HUES64 (cell line): ENCODE results near the gene RRAD.

Source experiments
- H3K27ac ChIP-seq: 2 replicates; pipeline ENCODE4 v1.7.0; 2013; ENCODE audit warnings: low read depth, low read length, inconsistent platforms
- H3K27me3 ChIP-seq: 2 replicates; pipeline ENCODE4 v1.6.1; 2013; ENCODE audit warnings: mild to moderate bottlenecking, low read length; ENCODE audit not compliant: insufficient read depth
- H3K36me3 ChIP-seq: 2 replicates; pipeline ENCODE4 v1.6.1; 2013; ENCODE audit warnings: mild to moderate bottlenecking, low read length; ENCODE audit not compliant: insufficient read depth
- H3K4me1 ChIP-seq: 2 replicates; pipeline ENCODE4 v1.6.1; 2013; ENCODE audit warnings: mild to moderate bottlenecking, low read length, moderate library complexity; ENCODE audit not compliant: insufficient read depth
- H3K4me3 ChIP-seq: 2 replicates; pipeline ENCODE4 v1.5.1; 2013; ENCODE audit warnings: mild to moderate bottlenecking, low read length, moderate library complexity
- H3K9ac ChIP-seq: 2 replicates; pipeline ENCODE4 v1.6.1; 2013; ENCODE audit warnings: mild to moderate bottlenecking, low read depth, low read length
- H3K9me3 ChIP-seq: 2 replicates; pipeline ENCODE4 v1.6.1; 2013; ENCODE audit warnings: low read depth, low read length; ENCODE audit not compliant: insufficient read depth
- WGBS: fragments of 150-250, 120-280 bp; methylation state at CpG from one replicate; pipeline ENCODE4 v1.1.7; 2013; ENCODE audit warnings: missing lambda C conversion rate; 5-methylcytosine and 5-hydroxymethylcytosine counted together

The RRAD gene

DNA sequence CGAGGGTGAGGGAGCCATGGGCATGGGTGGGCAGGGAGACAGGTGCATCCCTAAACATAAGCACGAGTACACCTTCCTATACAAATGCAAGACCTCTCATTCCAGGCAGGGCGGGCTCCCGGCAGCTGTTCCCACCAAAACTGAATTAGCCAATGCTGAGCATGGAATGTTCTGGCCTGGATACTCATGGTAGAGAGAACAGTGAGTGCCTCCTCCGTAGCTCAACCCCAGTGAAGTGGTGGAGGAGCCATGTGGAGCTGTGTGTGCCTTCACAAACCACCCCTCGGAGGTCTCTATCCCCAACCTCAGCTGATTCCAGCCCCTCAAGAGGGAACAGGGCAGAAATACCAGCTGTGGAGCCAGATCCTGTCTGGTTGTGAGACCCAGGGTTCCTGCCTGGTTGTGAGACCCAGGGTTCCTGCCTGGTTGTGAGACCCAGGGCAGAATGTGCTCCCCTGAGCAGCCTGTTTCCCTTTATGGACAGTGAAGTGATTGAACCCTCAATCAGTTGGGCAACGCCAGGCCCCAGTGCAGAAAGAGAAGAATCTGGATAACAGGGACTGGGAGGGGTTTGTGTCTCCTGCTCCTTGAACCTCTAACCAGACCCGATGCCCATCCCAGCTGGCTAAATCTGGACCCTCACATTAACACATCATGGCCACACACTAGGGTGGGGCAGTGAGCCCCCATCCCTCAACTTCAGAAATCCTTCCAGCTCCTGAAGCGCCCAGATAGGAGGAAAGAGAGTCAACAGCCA is 4.2 kb downstream of the RRAD start:
- no peaks in the 10 kb centered on the region for H3K36me3 ChIP-seq
- no peaks in the 10 kb centered on the region for H3K4me1 ChIP-seq
- H3K9ac ChIP-seq = no peak overlapping the region
- H3K9me3 ChIP-seq = no peaks in the 10 kb centered on the region
- H3K27ac ChIP-seq = no peak overlapping the region
- 93% methylated on average over 8 of the region's 9 CpGs for WGBS
- H3K4me3 ChIP-seq = no peak overlapping the region
- peaks cover 42% of the 10 kb centered on the region for H3K27me3 ChIP-seq

DNA sequence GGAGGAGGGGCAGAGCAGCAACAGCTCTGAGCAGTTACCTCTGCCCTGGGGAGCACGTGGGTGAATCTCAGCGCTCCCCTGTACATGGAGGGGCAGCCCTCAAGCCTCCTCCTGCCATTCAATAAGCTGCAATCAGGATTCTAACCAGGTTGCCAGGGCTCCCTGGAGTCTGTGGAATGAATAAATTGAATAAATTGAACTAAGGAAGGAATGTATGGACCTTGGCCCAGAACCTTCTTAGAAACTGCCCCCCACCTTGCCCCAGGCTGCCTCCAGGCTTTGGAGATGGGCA is 5.1 kb downstream of the RRAD start:
- 61% methylated on average over 2 of the region's 2 CpGs for WGBS
- Histone ChIP-seq H3K4me1 (no peaks in the 10 kb centered on the region), H3K27me3 (peaks cover 33% of the 10 kb centered on the region), H3K4me3 (no peak overlapping the region), H3K36me3 (no peaks in the 10 kb centered on the region), H3K9me3 (no peaks in the 10 kb centered on the region), H3K9ac (no peak overlapping the region), H3K27ac (no peak overlapping the region)

DNA sequence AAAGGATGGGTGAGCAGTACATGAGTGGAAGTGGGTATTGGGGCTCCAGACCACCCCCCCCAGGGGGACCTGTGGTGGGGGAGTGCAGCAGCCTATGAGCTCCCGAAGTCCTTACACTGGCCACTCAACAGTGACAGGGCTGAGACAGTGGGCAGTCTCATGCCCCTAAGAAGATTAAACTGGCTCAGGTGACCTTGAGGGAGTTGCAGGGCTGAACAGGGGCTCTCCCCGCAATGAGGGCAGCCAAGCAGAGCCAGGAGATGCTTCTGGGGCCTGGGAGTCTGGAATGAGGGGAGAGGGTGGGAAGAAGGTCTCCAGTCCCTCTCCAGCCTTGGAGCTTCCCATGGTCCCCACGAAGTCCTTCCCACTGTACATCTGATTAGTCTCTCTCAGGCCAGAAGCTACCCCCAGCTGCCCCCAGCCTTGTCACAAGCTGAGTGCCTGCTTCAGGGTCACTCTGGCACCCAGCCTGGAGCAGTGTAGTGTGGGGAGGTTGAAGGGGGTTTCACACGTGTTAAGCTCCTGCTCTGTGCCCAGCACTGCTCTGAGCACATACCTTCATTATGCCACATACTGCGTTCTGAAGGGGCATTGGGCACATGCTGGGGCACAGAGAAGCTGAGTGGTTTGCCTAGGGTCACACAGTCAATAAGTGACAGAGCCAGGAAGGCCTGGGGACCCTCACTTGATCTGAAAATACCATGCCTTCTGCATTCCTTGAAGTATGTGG is 5.6 kb downstream of the RRAD start:
- no peak overlapping the region for H3K4me3 ChIP-seq
- WGBS = 76% methylated on average over 5 of the region's 5 CpGs
- H3K9me3 ChIP-seq = no peaks in the 10 kb centered on the region
- H3K27me3 ChIP-seq = peaks cover 28% of the 10 kb centered on the region
- H3K27ac ChIP-seq = no peak overlapping the region
- H3K36me3 ChIP-seq = no peaks in the 10 kb centered on the region
- no peaks in the 10 kb centered on the region for H3K4me1 ChIP-seq
- H3K9ac ChIP-seq = no peak overlapping the region

DNA sequence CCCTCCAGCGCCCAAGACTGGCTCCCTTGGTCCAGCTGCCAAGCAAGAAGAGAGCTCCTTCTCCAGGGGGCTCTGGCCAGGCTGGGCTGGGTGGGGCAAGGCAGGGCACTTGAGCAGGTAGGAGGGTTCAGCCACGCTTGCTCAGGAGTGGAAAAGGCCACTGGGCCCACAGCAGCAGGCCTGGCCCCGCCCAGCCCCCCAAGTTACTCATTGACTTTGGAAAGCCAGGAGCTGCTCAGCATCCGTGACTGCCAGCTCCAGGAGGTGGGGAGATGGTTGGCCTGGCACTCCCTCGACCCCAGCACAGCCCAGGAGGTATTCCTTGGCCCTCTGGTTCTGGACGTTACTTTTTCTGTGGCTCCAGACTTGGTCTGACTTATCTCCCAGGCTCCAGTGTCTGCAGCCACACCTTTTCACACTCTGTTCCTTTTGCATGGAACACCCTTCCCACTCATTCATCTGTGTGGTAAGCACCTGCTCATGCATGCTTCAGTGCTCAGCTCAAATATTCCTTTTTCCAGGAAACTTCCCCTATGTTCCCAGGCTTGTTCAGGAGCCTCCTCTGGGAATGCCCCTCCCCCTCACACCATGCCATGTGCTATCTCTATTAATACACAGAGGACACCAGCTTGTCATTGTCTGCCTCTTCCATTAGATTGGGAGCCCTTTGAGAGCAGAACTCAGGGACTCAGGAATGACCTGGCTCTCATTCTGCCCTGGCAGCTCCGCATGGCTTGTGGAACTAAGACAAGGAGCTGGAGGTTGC is 6.3 kb downstream of the RRAD start, which contains the start of gene CDH16:
CDH16 (minus strand) TSS at position 83 of the 766 bp plus-strand sequence. CDS start 820 bp downstream, outside the sequence.
- H3K27ac ChIP-seq = no peak within 1 kb of the TSS
- no peak within 1 kb of the TSS for H3K9ac ChIP-seq
- H3K4me3 ChIP-seq = no peak within 1 kb of the TSS
- H3K4me1 ChIP-seq = no peaks in the 10 kb centered on the region
- H3K9me3 ChIP-seq = no peaks in the 10 kb centered on the region
- peaks cover 21% of the 10 kb centered on the region for H3K27me3 ChIP-seq
- H3K36me3 ChIP-seq = no peaks in the 10 kb centered on the region
- WGBS = 85% methylated on average over 7 of the region's 7 CpGs

DNA sequence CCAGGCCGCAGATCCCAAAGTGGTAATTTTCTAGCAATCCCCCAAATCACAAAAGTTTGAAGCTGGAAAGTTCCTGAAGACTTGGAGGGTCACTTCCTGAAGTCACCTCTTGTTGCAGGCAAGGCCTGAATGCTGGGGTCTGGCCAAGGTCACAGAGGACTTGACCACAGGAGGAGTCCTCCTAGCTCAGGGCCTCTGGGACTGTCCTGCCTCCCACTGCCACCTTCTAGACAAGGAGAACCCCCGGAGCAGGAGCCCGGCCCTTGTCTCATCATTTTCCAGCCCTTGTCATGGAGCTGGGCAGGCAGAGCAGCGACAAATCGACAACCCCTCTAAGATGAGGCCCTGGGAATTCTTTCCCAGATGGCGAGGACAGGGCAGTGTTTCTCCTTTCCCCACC is 7.0 kb downstream of the RRAD start:
- 87% methylated on average over 6 of the region's 6 CpGs for WGBS
- H3K27me3 ChIP-seq = peaks cover 15% of the 10 kb centered on the region
- no peaks in the 10 kb centered on the region for H3K36me3 ChIP-seq
- no peak overlapping the region for H3K4me3 ChIP-seq
- no peaks in the 10 kb centered on the region for H3K4me1 ChIP-seq
- no peak overlapping the region for H3K27ac ChIP-seq
- H3K9ac ChIP-seq = no peak overlapping the region
- no peaks in the 10 kb centered on the region for H3K9me3 ChIP-seq

DNA sequence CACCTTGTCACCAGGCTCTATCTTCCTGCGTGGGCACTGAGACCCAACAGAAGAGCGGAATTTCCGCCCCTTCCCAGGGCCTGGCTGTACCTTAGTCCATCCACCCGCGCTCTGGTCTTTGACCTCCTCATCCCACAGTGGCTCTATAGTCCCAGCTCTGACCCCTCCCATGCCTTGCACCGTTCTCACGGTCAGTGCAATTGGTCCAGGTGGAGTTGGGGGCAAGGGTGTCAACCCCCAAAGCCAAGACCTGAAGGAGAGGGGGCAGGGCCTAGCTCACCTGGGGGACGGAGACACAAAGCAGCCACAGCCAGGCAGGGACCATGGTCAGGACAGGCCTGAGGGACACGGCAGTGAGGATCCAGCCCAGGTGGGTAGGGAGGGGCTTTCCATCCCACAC is 7.6 kb downstream of the RRAD start:
- peaks cover 9% of the 10 kb centered on the region; the same call in 1 of the 2 replicates for H3K27me3 ChIP-seq
- no peak overlapping the region for H3K9ac ChIP-seq
- WGBS = 89% methylated on average over 9 of the region's 9 CpGs
- H3K4me3 ChIP-seq = no peak overlapping the region
- H3K36me3 ChIP-seq = no peaks in the 10 kb centered on the region
- no peaks in the 10 kb centered on the region for H3K9me3 ChIP-seq
- H3K4me1 ChIP-seq = no peaks in the 10 kb centered on the region
- no peak overlapping the region for H3K27ac ChIP-seq

DNA sequence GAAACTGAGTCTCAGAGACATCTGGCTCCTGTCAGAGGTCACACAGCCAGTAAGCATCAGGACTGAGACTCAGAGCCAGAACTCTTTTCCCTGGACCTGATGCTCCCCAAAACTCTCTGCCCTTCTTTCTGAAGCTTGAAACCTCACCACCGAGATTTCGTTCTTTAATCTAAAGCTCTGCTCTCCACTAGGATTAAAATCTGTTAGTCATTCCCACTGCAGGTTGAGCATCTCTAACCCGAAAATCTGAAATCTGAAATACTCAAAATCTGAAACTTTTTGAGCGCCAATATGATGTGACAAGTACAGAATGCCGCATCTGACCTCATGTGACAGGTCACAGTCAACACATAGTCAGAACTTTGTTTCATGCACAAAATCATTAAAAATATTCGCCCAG is 8.8 kb downstream of the RRAD start:
- H3K27me3 ChIP-seq = peaks cover 9% of the 10 kb centered on the region; the same call in 1 of the 2 replicates
- H3K9me3 ChIP-seq = no peaks in the 10 kb centered on the region
- no peaks in the 10 kb centered on the region for H3K4me1 ChIP-seq
- H3K27ac ChIP-seq = no peak overlapping the region
- 91% methylated on average over 6 of the region's 6 CpGs for WGBS
- no peak overlapping the region for H3K4me3 ChIP-seq
- H3K9ac ChIP-seq = no peak overlapping the region
- no peaks in the 10 kb centered on the region for H3K36me3 ChIP-seq

DNA sequence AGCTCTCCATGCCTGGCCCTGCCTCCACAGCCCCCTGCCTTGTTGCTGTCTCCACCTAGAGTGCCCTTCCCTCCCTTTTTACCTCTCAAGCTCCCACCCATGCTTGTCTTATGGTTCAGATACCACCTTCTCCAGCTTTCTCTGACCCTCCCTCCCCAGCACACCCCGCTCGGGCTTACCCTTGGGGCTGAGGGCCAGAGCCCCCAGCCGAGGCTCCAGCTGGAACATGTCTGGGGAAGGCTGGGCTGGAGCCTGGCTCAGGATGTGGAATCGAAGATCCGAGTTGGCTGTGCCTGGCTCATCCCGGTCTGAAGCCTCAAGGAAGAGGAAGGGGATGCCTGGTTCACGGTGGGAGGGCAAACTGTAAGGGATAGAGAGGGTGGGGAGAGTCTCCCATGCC is 10.3 kb downstream of the RRAD start:
- no peak overlapping the region for H3K9ac ChIP-seq
- peaks cover 7% of the 10 kb centered on the region; the same call in 1 of the 2 replicates for H3K27me3 ChIP-seq
- no peak overlapping the region for H3K27ac ChIP-seq
- H3K4me3 ChIP-seq = no peak overlapping the region
- no peaks in the 10 kb centered on the region for H3K36me3 ChIP-seq
- H3K4me1 ChIP-seq = no peaks in the 10 kb centered on the region
- no peaks in the 10 kb centered on the region for H3K9me3 ChIP-seq
- WGBS = 78% methylated on average over 6 of the region's 7 CpGs

DNA sequence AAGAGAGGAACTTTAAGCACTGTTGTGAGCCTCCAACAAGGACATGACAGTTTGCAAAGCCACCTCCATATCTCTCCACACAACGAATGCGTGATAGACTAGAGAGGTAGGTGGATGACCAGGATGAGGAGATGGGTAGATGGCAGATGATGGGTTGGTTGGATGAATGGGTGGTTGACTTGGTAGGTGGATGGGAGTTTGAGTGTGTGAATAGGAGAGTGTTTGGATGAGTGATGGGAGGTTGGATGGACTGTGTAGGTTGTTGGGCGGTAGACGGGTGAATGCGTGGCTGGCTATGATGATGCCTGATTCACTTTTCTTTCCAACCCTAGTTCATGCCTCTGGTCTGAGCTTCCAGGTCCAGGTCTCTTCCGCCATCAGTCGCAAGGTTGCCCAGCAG is 10.8 kb downstream of the RRAD start:
- 97% methylated on average over 7 of the region's 7 CpGs for WGBS

DNA sequence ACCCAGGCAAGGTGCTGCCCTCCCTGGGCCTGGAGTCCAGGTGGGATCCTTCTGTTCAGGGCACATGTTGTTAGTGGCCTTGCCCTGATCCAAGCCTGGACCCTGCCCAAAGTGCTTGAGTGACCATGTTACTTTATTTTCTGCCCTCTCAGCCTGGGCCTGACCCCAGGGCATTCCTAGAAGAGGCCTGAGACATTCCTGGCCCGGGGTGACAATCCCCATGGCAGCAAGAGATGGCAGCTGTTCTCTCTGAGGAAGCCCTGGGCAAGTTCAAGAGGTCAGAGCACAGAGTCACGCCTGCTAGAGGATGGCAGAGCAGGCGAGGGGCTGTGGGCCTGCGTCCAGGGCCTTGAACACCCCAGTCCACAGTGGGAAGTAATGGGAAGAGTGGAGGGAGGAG is 11.6 kb downstream of the RRAD start:
- 83% methylated on average over 4 of the region's 4 CpGs for WGBS
- H3K36me3 ChIP-seq = no peaks in the 10 kb centered on the region
- H3K9ac ChIP-seq = no peak overlapping the region
- H3K4me3 ChIP-seq = no peak overlapping the region
- H3K9me3 ChIP-seq = no peaks in the 10 kb centered on the region
- no peaks in the 10 kb centered on the region; the same call in 1 of the 2 replicates for H3K27me3 ChIP-seq
- no peak overlapping the region for H3K27ac ChIP-seq
- no peaks in the 10 kb centered on the region for H3K4me1 ChIP-seq

More for the DNA sequence above, 10.8 kb downstream of the RRAD start:
- Histone ChIP-seq H3K4me1 (no peaks in the 10 kb centered on the region), H3K27me3 (peaks cover 3% of the 10 kb centered on the region; the same call in 1 of the 2 replicates), H3K9me3 (no peaks in the 10 kb centered on the region), H3K36me3 (no peaks in the 10 kb centered on the region), H3K27ac (no peak overlapping the region), H3K4me3 (no peak overlapping the region), H3K9ac (no peak overlapping the region)

DNA sequence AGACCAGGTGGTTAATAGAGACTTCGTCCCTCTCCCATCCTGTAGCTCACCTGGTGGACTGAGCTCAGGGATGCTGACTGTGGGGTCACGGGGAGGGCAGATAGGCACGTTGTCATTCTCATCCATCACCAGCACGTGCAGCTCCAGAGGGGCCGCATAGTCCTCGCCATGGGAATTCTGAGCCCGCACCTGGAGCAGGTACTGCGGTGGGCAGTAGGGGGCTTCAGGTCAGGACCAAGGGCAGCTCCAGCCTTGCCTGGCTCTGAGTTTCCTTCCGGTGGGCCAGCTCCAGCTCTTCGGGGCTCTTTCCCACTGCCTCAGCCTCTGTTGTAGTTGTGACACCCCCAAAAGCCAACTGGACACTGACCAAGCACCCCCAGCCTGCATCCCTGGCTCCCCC is 12.3 kb downstream of the RRAD start:
- H3K9ac ChIP-seq = no peak overlapping the region
- no peaks in the 10 kb centered on the region; the same call in 1 of the 2 replicates for H3K27me3 ChIP-seq
- no peak overlapping the region for H3K4me3 ChIP-seq
- no peaks in the 10 kb centered on the region for H3K36me3 ChIP-seq
- no peaks in the 10 kb centered on the region for H3K9me3 ChIP-seq
- H3K27ac ChIP-seq = no peak overlapping the region
- WGBS = 52% methylated on average over 10 of the region's 10 CpGs
- no peaks in the 10 kb centered on the region for H3K4me1 ChIP-seq
